ENCODE data around the gene CSTPP1. TPM values are rescaled to one million over a fixed set of nuclear protein-coding genes. Genes with fewer than 3 reads are reported as not detected.
A peak's percentile ranks its signal among the peaks of the same experiment; 100 is the strongest.
"Not testable (repeated sequence)": the region's sequence is repeated elsewhere in the genome, so short reads cannot be mapped to it uniquely, and the experiment has no call there.

Gene CSTPP1
- total RNA-seq, 2 experiments from 2014 or later = 14.5 to 18.2 TPM

DNA sequence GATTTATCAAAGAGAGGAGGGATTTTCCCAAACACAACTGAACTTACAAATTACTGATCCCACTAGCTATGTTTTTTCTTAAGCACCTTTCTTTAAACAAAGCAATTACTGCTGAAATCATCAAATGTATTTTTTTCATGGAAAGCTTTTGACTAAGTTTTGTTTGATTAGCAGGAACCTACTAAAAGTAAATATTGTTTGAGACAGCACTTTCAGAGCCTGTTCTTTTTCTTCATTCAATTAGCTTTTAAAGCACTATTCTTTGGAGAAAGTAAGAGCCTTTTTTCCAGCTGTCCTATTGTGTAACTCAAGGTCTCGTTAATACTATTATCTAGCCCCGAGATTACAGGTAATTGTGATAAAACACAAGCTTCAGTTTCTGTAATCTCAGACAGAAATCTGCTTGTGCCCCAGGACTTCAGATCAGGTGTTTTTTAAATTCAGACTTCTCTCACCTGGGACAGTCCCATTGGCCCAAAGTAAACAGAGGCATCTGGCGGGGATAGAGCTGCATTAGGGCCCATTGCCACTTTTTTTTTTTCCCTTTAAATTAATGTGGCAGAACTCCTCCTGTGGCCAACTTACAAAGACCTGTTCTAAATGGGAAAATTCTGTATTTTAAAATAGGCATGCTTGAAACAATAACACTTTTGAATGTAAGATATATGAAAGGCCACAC, 11.0 kb downstream of the CSTPP1 start:
- Mint-ChIP-seq H3K27ac (no peak overlapping the region), H3K27me3 (no peaks in the 10 kb centered on the region), H3K9me3 (ENCODE audit: low read depth) (no peaks in the 10 kb centered on the region), H3K4me1 (peaks cover 7% of the 10 kb centered on the region), H3K36me3 (no peaks in the 10 kb centered on the region), H3K4me3 (no peak overlapping the region)
- DNase-seq (no peak), ATAC-seq (no peak)
- CTCF ChIA-PET = interaction anchor here (0.6 to 1.0 kb wide), 2 partner anchors 24 to 206 kb away, joined by 3 read pairs; no protein-coding TSS in a partner anchor

DNA sequence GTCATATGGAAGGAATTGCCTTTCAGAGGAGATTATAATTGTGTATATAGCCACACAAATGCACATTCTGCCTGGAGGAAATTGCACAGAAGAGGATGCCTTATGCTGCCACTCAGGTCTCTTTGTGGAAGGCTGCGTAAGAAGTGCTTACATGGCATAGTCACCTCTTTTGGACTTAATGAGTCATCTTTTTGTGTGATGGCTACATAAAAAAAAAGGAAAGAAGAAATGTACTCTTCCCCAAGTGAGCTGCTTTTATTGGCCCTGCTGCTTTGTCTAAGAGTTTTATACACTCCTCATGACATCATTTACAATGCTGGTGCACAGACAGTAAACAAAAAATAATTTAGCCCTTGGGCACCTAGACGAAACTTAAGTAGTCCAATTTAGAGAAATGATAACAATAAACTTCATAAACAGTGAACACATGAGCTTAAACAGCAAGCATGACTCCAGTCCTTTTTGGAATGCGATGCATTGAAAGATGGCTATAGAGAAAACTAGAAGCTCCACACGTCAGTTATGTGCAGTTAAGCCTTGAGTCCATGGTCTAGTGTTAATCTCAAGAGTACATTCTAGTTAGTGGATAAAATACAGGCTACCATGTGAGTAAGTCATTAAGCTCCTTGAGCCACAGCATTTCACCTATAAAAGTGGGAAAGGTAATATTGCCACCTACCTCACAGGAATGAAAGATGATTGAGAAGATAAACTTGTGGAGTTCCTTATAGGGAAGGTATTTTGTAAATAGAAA, 12.0 kb downstream of the CSTPP1 start:
- no peak for DNase-seq
- H3K4me1 Mint-ChIP-seq = peaks cover 12% of the 10 kb centered on the region
- no peaks in the 10 kb centered on the region for H3K36me3 Mint-ChIP-seq
- CTCF ChIA-PET = interaction anchor here (1.3 kb wide), 1 partner anchor 8 kb away, joined by 3 read pairs; no protein-coding TSS in a partner anchor
- no peaks in the 10 kb centered on the region for H3K27me3 Mint-ChIP-seq
- no peak overlapping the region for H3K4me3 Mint-ChIP-seq
- no peak overlapping the region for H3K27ac Mint-ChIP-seq
- H3K9me3 Mint-ChIP-seq (ENCODE audit: low read depth) = no peaks in the 10 kb centered on the region
- ATAC-seq = no peak

DNA sequence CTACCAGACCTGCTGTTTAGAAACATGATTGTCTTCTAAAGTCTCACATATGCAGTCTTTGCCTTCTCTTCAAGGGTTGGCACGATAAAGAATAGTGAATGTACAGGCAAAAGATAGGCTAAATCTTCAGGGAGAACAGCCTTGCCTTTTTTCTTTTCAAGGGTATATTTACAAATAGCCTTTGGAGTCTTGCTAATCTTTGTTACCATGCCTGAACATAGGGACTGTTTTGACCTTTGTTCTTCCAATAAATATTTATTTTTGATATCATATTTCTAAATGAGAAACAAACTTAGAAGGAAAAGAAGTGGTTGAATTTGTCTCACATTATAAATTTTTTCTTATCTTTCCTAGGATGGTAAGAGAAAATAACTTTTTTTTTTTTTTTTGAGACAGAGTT, 12.7 kb downstream of the CSTPP1 start:
- no peak overlapping the region for H3K4me3 Mint-ChIP-seq
- peaks cover 12% of the 10 kb centered on the region for H3K4me1 Mint-ChIP-seq
- ATAC-seq (no peak), DNase-seq (no peak)
- no peak overlapping the region for H3K27ac Mint-ChIP-seq
- no peaks in the 10 kb centered on the region for H3K27me3 Mint-ChIP-seq
- H3K36me3 Mint-ChIP-seq = no peaks in the 10 kb centered on the region
- no peaks in the 10 kb centered on the region for H3K9me3 Mint-ChIP-seq (ENCODE audit: low read depth)
- CTCF ChIA-PET = interaction anchor here (1.3 kb wide), 1 partner anchor 9 kb away, joined by 3 read pairs; no protein-coding TSS in a partner anchor

DNA sequence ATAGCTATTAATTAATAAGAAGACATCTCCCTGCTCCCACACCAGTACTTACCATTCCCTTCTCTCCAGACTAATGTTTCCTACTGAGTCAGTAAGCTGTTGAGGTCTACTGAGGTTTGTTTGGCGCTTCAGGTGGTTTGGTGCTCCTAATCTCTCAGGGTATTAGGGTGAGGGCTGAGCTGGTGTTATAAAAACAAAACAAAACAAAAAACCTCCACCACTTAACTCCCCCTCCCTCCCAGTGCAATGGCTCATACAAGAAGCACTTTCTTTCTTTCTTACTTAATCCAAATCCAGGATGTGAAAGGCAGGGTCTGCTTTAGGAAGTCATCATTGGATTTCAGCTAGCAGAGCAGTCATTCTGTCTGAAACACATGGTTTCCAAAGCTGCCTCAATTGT, 15.3 kb downstream of the CSTPP1 start:
- Mint-ChIP-seq H3K27ac (no peak overlapping the region), H3K4me1 (peaks cover 12% of the 10 kb centered on the region), H3K9me3 (ENCODE audit: low read depth) (no peaks in the 10 kb centered on the region), H3K4me3 (no peak overlapping the region), H3K36me3 (no peaks in the 10 kb centered on the region), H3K27me3 (no peaks in the 10 kb centered on the region)
- no peak for DNase-seq
- ATAC-seq = no peak
- CTCF ChIA-PET = interaction anchor here (0.6 to 1.1 kb wide), 3 partner anchors 201 to 1017 kb away, joined by 3 read pairs; no protein-coding TSS in a partner anchor

DNA sequence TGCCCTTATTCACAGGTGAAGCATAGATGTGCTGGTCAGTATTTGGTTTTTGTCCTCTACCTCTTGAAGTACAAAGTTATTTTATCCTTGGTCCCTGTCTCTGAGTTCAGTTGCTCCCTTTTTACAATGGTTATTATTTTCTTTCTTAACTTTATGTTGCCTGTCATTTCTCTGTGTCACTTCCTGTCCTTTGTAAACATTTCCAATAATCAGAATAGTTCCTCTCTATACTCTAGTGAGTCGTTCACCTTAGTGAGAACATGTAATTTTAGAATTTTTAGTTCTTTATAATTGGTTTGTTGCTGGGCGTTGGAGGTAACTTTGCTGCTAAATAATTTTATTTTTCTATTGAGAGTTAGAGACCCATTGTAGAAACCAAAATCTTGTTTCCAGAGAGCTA, 16.0 kb downstream of the CSTPP1 start:
- H3K4me1 Mint-ChIP-seq = peaks cover 12% of the 10 kb centered on the region
- DNase-seq (no peak), ATAC-seq (no peak)
- H3K36me3 Mint-ChIP-seq = no peaks in the 10 kb centered on the region
- H3K4me3 Mint-ChIP-seq = no peak overlapping the region
- CTCF ChIA-PET = interaction anchor here (0.7 kb wide), 1 partner anchor 744 kb away, joined by 3 read pairs; no protein-coding TSS in a partner anchor
- peak overlapping the region; percentile 17 for H3K27ac Mint-ChIP-seq
- no peaks in the 10 kb centered on the region for H3K9me3 Mint-ChIP-seq (ENCODE audit: low read depth)
- H3K27me3 Mint-ChIP-seq = no peaks in the 10 kb centered on the region

DNA sequence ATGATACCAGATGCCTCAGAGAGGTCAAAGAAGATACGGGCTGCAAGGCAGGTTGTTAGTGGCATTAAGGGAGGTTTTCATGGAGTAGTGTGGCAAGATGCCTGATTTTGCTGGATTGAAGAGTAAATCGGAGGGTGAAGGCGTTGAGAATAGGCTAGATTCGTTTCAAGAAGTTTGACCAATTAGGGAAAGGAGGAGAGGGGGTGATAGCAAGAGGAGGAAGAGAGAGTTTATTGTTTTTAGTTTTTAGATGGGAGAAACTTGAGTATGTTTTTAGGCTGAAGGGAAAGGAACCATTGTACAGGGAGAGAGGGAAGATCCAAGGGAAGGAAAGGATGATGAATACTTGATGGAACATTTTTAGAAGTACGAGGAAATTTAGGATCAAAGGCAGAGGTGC, 16.5 kb downstream of the CSTPP1 start:
- no peak for ATAC-seq

DNA sequence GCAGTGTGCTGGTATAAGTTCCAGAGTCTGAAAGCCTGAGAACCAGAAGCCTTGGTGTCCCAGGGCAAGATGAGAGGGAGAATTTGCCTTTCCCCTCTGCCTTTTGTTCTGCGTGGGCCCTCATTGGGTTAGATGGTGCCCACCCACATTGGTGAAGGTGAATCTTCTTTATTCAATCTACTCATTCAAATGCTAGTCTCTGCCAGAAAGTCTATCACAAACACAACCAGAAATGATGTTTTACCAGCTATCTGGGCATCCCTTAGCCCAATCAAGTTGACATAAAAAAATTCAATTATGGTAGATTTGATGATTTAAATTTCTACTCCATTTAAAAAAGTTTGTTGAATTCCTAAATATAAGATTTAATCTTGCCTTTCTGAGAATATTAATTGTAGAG, 22.2 kb downstream of the CSTPP1 start:
- CTCF ChIA-PET = interaction anchor here (0.9 to 1.0 kb wide), 2 partner anchors 22 to 219 kb away, joined by 3 read pairs; partner anchors contain the start of gene CSTPP1
- Mint-ChIP-seq H3K36me3 (peaks cover 27% of the 10 kb centered on the region), H3K4me1 (no peaks in the 10 kb centered on the region), H3K9me3 (ENCODE audit: low read depth) (peaks cover 3% of the 10 kb centered on the region), H3K27me3 (no peaks in the 10 kb centered on the region), H3K27ac (no peak overlapping the region), H3K4me3 (no peak overlapping the region)
- ATAC-seq (no peak), DNase-seq (no peak)

More for the DNA sequence above, 16.5 kb downstream of the CSTPP1 start:
- DNase-seq = no peak
- no peak overlapping the region for H3K27ac Mint-ChIP-seq
- H3K27me3 Mint-ChIP-seq = no peaks in the 10 kb centered on the region
- H3K4me3 Mint-ChIP-seq = no peak overlapping the region
- H3K4me1 Mint-ChIP-seq = peaks cover 12% of the 10 kb centered on the region
- no peaks in the 10 kb centered on the region for H3K9me3 Mint-ChIP-seq (ENCODE audit: low read depth)
- CTCF ChIA-PET = no interaction called here
- no peaks in the 10 kb centered on the region for H3K36me3 Mint-ChIP-seq

DNA sequence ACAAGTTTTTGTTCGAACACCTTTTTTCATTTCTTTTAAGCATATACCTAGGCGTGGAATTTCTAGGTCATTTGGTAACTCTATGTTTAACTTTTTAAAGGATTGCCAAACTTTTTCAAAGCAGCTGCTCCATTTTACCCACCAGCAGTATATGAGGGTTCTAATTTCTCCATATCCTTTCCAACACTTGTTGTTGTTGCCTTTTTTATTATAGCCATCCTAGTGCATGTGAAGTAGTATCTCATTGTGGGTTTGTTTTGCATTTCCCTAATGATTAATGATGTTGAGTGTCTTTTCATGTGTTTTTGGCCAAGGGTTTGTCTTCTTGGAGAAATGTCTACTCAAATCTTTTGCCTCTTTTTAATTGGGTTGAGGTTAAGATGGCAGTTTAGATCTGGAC, 24.5 kb downstream of the CSTPP1 start:
- H3K4me1 Mint-ChIP-seq = no peaks in the 10 kb centered on the region
- H3K9me3 Mint-ChIP-seq (ENCODE audit: low read depth) = peaks cover 3% of the 10 kb centered on the region

DNA sequence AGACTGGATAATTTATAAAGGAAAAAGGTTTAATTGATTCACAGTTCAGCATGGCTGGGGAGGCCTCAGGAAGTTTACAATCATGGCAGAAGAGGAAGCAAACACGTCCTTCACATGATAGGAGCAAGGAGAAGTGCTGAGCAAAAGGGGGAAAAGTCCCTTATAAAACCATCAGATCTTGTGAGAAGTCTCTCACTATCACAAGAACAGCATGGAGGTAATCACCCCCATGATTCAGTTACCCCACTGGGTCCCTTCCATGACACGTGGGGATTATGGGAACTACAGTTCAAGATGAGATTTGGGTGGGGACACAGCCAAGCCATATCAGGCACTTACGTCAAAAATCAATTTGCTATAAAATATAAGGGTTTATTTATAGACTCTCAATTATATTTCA, 25.3 kb downstream of the CSTPP1 start:
- not testable (repeated sequence) for H3K27ac Mint-ChIP-seq; H3K4me1 Mint-ChIP-seq; H3K4me3 Mint-ChIP-seq; H3K27me3 Mint-ChIP-seq; H3K9me3 Mint-ChIP-seq (ENCODE audit: low read depth); ATAC-seq; DNase-seq
- H3K36me3 Mint-ChIP-seq = peaks cover 27% of the 10 kb centered on the region
- CTCF ChIA-PET = interaction anchor here (1.4 kb wide), 1 partner anchor 191 kb away, joined by 3 read pairs; no protein-coding TSS in a partner anchor

More for the DNA sequence above, 24.5 kb downstream of the CSTPP1 start:
- CTCF ChIA-PET = interaction anchor here (1.4 kb wide), 1 partner anchor 192 kb away, joined by 3 read pairs; no protein-coding TSS in a partner anchor
- Mint-ChIP-seq H3K27ac (no peak overlapping the region), H3K36me3 (peaks cover 27% of the 10 kb centered on the region), H3K4me3 (no peak overlapping the region), H3K27me3 (no peaks in the 10 kb centered on the region)
- ATAC-seq (no peak), DNase-seq (no peak)

DNA sequence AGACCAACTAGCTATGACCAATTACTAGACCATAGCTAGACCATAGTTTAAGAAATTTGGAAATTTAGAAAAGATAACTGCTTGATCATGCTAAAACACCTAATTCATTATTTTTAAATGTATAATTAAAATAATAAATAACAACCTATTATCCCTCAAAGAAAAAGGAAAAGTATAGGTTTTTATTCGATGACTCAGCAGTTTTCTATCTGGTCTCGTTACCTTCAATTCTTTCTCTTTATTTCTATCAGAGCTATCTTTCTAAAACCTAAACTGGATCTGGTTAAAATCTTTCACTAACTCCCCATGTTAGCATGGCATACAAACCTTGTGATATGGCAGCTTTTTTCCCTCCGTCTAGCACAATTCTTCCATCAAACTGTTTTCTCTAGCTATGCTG, 27.3 kb downstream of the CSTPP1 start:
- peaks cover 3% of the 10 kb centered on the region for H3K9me3 Mint-ChIP-seq (ENCODE audit: low read depth)
- no peak overlapping the region for H3K27ac Mint-ChIP-seq
- ATAC-seq (no peak), DNase-seq (no peak)
- H3K36me3 Mint-ChIP-seq = peaks cover 25% of the 10 kb centered on the region
- H3K4me1 Mint-ChIP-seq = no peaks in the 10 kb centered on the region
- H3K27me3 Mint-ChIP-seq = no peaks in the 10 kb centered on the region
- no peak overlapping the region for H3K4me3 Mint-ChIP-seq
- CTCF ChIA-PET = no interaction called here

DNA sequence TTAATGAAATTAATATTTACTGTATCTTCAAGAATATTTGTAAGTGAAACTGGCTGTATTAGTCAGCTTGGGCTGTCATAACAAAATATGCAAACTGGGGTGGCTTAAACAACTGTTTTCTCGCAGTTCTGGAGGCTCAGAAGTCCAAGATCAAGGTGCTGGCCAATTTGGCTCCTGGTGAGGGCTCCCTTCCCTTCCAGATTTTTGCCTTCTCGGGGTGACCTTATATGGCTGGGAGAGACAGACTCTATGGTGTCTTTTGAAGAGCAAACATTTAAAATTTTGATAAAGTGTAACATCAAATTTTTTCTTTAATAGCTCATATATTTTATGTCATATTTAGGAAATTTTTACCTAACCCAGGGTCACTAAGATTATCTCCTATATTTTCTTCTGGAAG, 30.2 kb downstream of the CSTPP1 start:
- CTCF ChIA-PET = interaction anchor here (2.0 kb wide), 1 partner anchor 186 kb away, joined by 6 read pairs; no protein-coding TSS in a partner anchor

DNA sequence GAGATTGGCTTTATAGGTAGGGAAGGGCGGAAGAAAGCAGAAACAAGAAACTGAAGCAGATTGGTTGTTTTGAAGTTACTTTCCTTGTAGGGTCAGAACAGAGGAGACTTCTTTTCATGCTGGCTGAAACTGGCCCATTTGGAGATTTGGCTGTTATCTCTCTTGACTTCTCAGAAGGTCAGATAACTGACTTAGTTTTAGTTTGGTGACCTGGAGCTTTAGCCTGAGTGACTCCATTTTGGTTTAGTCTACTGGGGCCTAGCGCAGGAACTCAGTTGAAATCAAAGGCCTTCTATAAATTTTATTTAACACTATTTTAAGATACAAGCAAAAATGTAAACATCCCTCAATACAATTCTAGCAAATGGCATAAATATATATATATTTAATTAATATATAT, 31.4 kb downstream of the CSTPP1 start:
- no peaks in the 10 kb centered on the region for H3K27me3 Mint-ChIP-seq
- H3K4me1 Mint-ChIP-seq = no peaks in the 10 kb centered on the region
- no peak for DNase-seq
- ATAC-seq = no peak
- H3K36me3 Mint-ChIP-seq = peaks cover under 1% of the 10 kb centered on the region
- no peaks in the 10 kb centered on the region for H3K9me3 Mint-ChIP-seq (ENCODE audit: low read depth)
- CTCF ChIA-PET = interaction anchor here (2.0 kb wide), 1 partner anchor 185 kb away, joined by 6 read pairs; no protein-coding TSS in a partner anchor
- H3K27ac Mint-ChIP-seq = no peak overlapping the region
- H3K4me3 Mint-ChIP-seq = no peak overlapping the region

More for the DNA sequence above, 30.2 kb downstream of the CSTPP1 start:
- H3K9me3 Mint-ChIP-seq (ENCODE audit: low read depth) = no peaks in the 10 kb centered on the region
- H3K36me3 Mint-ChIP-seq = peaks cover 6% of the 10 kb centered on the region
- no peak for ATAC-seq
- DNase-seq = no peak
- no peaks in the 10 kb centered on the region for H3K4me1 Mint-ChIP-seq
- no peak overlapping the region for H3K27ac Mint-ChIP-seq
- H3K27me3 Mint-ChIP-seq = no peaks in the 10 kb centered on the region
- no peak overlapping the region for H3K4me3 Mint-ChIP-seq

DNA sequence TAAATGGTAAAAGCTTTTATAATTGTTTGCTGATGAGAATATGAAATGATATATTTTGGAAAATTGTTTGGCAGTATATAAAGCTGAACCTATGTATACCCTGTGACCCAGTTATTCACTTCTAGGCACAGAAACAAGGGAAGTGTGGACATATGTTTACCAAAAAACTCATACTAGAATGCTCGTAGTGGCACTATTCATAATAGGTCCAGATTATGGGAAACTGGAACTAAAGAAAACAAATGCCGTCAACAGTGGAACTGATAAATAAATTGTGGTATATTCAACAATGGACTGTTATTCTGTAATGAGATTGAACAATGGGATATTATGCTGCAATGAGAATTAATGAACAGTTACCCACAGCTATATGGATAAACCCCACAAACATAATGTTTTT, 32.8 kb downstream of the CSTPP1 start:
- H3K9me3 Mint-ChIP-seq (ENCODE audit: low read depth) = no peaks in the 10 kb centered on the region
- no peak for ATAC-seq
- CTCF ChIA-PET = no interaction called here
- H3K27me3 Mint-ChIP-seq = no peaks in the 10 kb centered on the region
- H3K27ac Mint-ChIP-seq = no peak overlapping the region
- H3K4me3 Mint-ChIP-seq = no peak overlapping the region
- no peak for DNase-seq
- H3K36me3 Mint-ChIP-seq = no peaks in the 10 kb centered on the region
- no peaks in the 10 kb centered on the region for H3K4me1 Mint-ChIP-seq

Measured in activated CD8-positive, alpha-beta memory T cell treated with anti-CD3 and anti-CD28 coated beads, Interleukin-2, amount 10 ng/mL, durations not matched to agents 7 days and 5 days (primary cell).